BE2C (cell line): ENCODE measurements around the gene RING1.

Experiments used
- DNase-seq: peaks from one replicate; pipeline ENCODE4 v3.0.0-alpha.2; 2020
- H3K27me3 ChIP-seq: fragments of 250-450 bp; sonication (Bioruptor Pico); 2 replicates; pipeline ENCODE4 v1.5.1; 2020; ENCODE audit warnings: mild to moderate bottlenecking
- H3K36me3 ChIP-seq: fragments of 250-450 bp; sonication (Bioruptor Pico); 2 replicates; pipeline ENCODE4 v1.5.1; 2020; ENCODE audit warnings: mild to moderate bottlenecking
- H3K4me1 ChIP-seq: fragments of 250-450 bp; sonication (Bioruptor Pico); 2 replicates; pipeline ENCODE4 v1.5.1; 2020
- H3K4me3 ChIP-seq: 2 replicates; pipeline ENCODE4 v1.5.1; 2011; ENCODE audit warnings: low read depth, low read length
- H3K9me3 ChIP-seq: fragments of 250-450 bp; sonication (Bioruptor Pico); 2 replicates; pipeline ENCODE4 v1.5.1; 2020
- CTCF ChIP-seq: IDR thresholded peaks from 2 replicates; pipeline ENCODE4 v1.5.1; 2012; ENCODE audit warnings: mild to moderate bottlenecking, low read depth, low read length

Gene RING1

GRCh38 chr6:33206864-33207551, 1.3 kb upstream of the RING1 start:
- H3K4me3 ChIP-seq, result peak overlapping the region; percentile 94
- peaks cover 21% of the 10 kb centered on the region for H3K36me3 ChIP-seq
- TF ChIP-seq CTCF, result no peak
- no peaks in the 10 kb centered on the region for H3K9me3 ChIP-seq
- DNase-seq, result no peak
- H3K27me3 ChIP-seq, result no peaks in the 10 kb centered on the region
- H3K4me1 ChIP-seq, result no peaks in the 10 kb centered on the region; the same call in 1 of the 2 replicates

- no peaks in the 10 kb centered on the region for H3K9me3 ChIP-seq
- no peaks in the 10 kb centered on the region for H3K27me3 ChIP-seq
- peak; percentile 52 for DNase-seq
- peaks cover 15% of the 10 kb centered on the region for H3K36me3 ChIP-seq
- H3K4me3 ChIP-seq, result peak overlapping the region; percentile 94
- TF ChIP-seq CTCF, result no peak
- H3K4me1 ChIP-seq, result no peaks in the 10 kb centered on the region; the same call in 1 of the 2 replicates
Observed at GRCh38 chr6:33207552-33208090, 679 bp upstream of the RING1 start.

GRCh38 chr6:33209856-33210255, 1.6 kb downstream of the RING1 start:
- Histone ChIP-seq H3K27me3 (peaks cover 18% of the 10 kb centered on the region), H3K36me3 (no peaks in the 10 kb centered on the region), H3K4me1 (no peaks in the 10 kb centered on the region; the same call in 1 of the 2 replicates), H3K4me3 (no peak overlapping the region), H3K9me3 (no peaks in the 10 kb centered on the region)
- no peak for DNase-seq
- TF ChIP-seq CTCF, result no peak

GRCh38 chr6:33211136-33211535, 2.8 kb downstream of the RING1 start:
- TF ChIP-seq CTCF, result no peak
- Histone ChIP-seq H3K4me1 (no peaks in the 10 kb centered on the region), H3K27me3 (peaks cover 18% of the 10 kb centered on the region), H3K4me3 (no peak overlapping the region), H3K36me3 (no peaks in the 10 kb centered on the region), H3K9me3 (no peaks in the 10 kb centered on the region)
- DNase-seq, result no peak

- Histone ChIP-seq H3K4me3 (no peak overlapping the region), H3K36me3 (no peaks in the 10 kb centered on the region), H3K4me1 (no peaks in the 10 kb centered on the region), H3K27me3 (peaks cover 18% of the 10 kb centered on the region), H3K9me3 (no peaks in the 10 kb centered on the region)
- DNase-seq, result no peak
- no peak for TF ChIP-seq CTCF
Observed at GRCh38 chr6:33211666-33212422, 3.5 kb downstream of the RING1 start.

GRCh38 chr6:33212857-33213165, 4.5 kb downstream of the RING1 start:
- no peak for TF ChIP-seq CTCF
- Histone ChIP-seq H3K9me3 (no peaks in the 10 kb centered on the region), H3K27me3 (peaks cover 18% of the 10 kb centered on the region), H3K4me1 (no peaks in the 10 kb centered on the region), H3K4me3 (peak overlapping the region; percentile 37), H3K36me3 (no peaks in the 10 kb centered on the region)
- DNase-seq, result no peak
